Sigmoid colon (tissue), 4 donors: ENCODE measurements around the gene TGIF2.

Source experiments
- EP300 ChIP-seq, 4 donors: sonication (generic); formaldehyde crosslinking; IDR thresholded peaks; one replicate each; pipeline ENCODE4 v1.6.1; 2017; ENCODE audit warnings: antibody characterized with exemption in 4 of 4
- POLR2A ChIP-seq, 2 donors: fragments of 450-650 bp; IDR thresholded peaks; one replicate each; pipeline ENCODE4 v1.6.1; 2016; ENCODE audit warnings: antibody characterized with exemption in 2 of 2, mild to moderate bottlenecking in 2 of 2, moderate library complexity in 2 of 2
- POLR2AphosphoS5 ChIP-seq, 4 donors: sonication (generic); formaldehyde crosslinking; IDR thresholded peaks; one replicate each; pipeline ENCODE4 v1.6.1; 2017; ENCODE audit warnings: antibody characterized with exemption in 4 of 4
- TF ChIP-seq, protein P1 (sequence below), 4 experiments: fragments of 450-650 bp in 3 of 4; fragments of 200-600 bp in 1 of 4; IDR thresholded peaks; one replicate each; pipeline ENCODE4 v1.5.1; 2016 to 2019; ENCODE audit warnings: antibody characterized with exemption in 4 of 4, mild to moderate bottlenecking in 3 of 4, moderate library complexity in 2 of 4

GRCh38 chr20:36544134-36545018 is 29.0 kb upstream of the TGIF2 start:
- TF ChIP-seq, protein P1, sequence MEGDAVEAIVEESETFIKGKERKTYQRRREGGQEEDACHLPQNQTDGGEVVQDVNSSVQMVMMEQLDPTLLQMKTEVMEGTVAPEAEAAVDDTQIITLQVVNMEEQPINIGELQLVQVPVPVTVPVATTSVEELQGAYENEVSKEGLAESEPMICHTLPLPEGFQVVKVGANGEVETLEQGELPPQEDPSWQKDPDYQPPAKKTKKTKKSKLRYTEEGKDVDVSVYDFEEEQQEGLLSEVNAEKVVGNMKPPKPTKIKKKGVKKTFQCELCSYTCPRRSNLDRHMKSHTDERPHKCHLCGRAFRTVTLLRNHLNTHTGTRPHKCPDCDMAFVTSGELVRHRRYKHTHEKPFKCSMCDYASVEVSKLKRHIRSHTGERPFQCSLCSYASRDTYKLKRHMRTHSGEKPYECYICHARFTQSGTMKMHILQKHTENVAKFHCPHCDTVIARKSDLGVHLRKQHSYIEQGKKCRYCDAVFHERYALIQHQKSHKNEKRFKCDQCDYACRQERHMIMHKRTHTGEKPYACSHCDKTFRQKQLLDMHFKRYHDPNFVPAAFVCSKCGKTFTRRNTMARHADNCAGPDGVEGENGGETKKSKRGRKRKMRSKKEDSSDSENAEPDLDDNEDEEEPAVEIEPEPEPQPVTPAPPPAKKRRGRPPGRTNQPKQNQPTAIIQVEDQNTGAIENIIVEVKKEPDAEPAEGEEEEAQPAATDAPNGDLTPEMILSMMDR (IDR thresholded peaks at IDR 0.05), result no peak
- TF ChIP-seq POLR2AphosphoS5 (IDR thresholded peaks at IDR 0.05), result peak in 2 of 4 donors; percentile 37 to 48
- TF ChIP-seq POLR2A (IDR thresholded peaks at IDR 0.05), result no peak
- no peak for TF ChIP-seq EP300 (IDR thresholded peaks at IDR 0.05)
